Transverse colon (tissue), 4 donors: Measurements from ENCODE around the gene RETSAT.

ENCODE experiments used
- CTCF ChIP-seq, 5 experiments: fragments of 200-600 bp in 3 of 5; fragments of 450-650 bp in 2 of 5; sonication (generic) in 3 of 5; IDR thresholded peaks; 1 replicate in 2 of 5; 2 replicates in 3 of 5; pipeline ENCODE4 v1.5.1; 2016 to 2017; ENCODE audit warnings: antibody characterized with exemption in 5 of 5, inconsistent platforms in 3 of 5, mild to moderate bottlenecking in 2 of 5, moderate library complexity in 1 of 5
- POLR2AphosphoS5 ChIP-seq, 3 donors: sonication (generic); formaldehyde crosslinking; IDR thresholded peaks; one replicate each; pipeline ENCODE4 v1.6.1; 2016; ENCODE audit warnings: antibody characterized with exemption in 3 of 3

- TF ChIP-seq CTCF (IDR thresholded peaks at IDR 0.05) (no peak), POLR2AphosphoS5 (IDR thresholded peaks at IDR 0.05) (no peak)
Observed at GRCh38 chr2:85369500-85369899, 15.2 kb upstream of the RETSAT start.
